Urinary bladder (tissue), 4 donors: ENCODE data around the gene CD5L. TPM values are rescaled to one million over a fixed set of nuclear protein-coding genes. Genes with fewer than 3 reads are reported as not detected.

Source experiments
- DNase-seq: peaks from one replicate; pipeline ENCODE4 v3.0.0-alpha.2; 2015; ENCODE audit errors: extremely low spot score
- H3K27ac ChIP-seq: one replicate; pipeline ENCODE4 v1.5.1; 2013; ENCODE audit warnings: low read depth, mild to moderate bottlenecking, moderate library complexity
- H3K36me3 ChIP-seq: one replicate; pipeline ENCODE4 v1.6.1; 2013; ENCODE audit warnings: mild to moderate bottlenecking, moderate library complexity; ENCODE audit not compliant: insufficient read depth
- H3K4me1 ChIP-seq: one replicate; pipeline ENCODE4 v1.6.1; 2013; ENCODE audit warnings: mild to moderate bottlenecking, moderate library complexity; ENCODE audit not compliant: insufficient read depth
- H3K4me3 ChIP-seq: one replicate; pipeline ENCODE4 v1.5.1; 2013; ENCODE audit warnings: low read depth, low read length
- WGBS: extraction: QIAGEN DNeasy Blood & Tissue Kit; methylation state at CpG from one replicate; pipeline ENCODE4 v1.1.7; 2013; 5-methylcytosine and 5-hydroxymethylcytosine counted together
- polyA plus RNA-seq: library from polyadenylated mRNA; stranded (reverse); fragments of 200-250 nt; gene quantifications from one replicate; pipeline ENCODE4 v1.2.3, GENCODE V29; 2013
- total RNA-seq: library from RNA; depleted of rRNA; stranded (reverse); fragments of >200 nt; gene quantifications from one replicate; pipeline ENCODE4 v1.2.3, GENCODE V29; 2014
- donor health status: healthy with polysubstance abuse.
- donor health status: healthy.

CD5L gene
- total RNA-seq (not detected), polyA plus RNA-seq (0.08 TPM)

DNA sequence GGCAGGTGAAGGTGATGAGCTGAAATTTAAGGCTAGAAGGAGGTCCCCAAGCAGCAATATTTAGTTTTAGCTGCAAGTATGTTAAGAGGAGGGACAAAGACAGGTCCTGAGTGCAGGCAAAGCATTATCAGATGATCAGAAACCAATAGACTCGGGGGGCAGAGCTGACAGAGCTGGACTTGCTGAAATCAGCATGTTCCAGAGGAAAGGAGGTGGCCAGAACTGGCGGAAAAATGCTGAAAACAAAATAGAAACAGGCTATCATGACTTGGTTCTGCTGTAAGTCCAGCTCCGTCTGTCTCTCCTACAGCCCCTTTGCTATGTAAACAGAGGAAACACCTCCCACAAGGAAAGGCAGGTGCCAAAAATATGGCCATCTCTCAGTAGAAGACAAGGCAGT, at the start of gene CD5L:
TSS of gene CD5L (minus strand) at position 101 of the 400 bp plus-strand sequence. CDS start 107 bp downstream, outside the sequence.
- WGBS = 46% methylated on average over 3 of the region's 3 CpGs
- Histone ChIP-seq H3K36me3 (no peaks in the 10 kb centered on the region), H3K27ac (no peak within 1 kb of the TSS), H3K4me3 (no peak within 1 kb of the TSS), H3K4me1 (no peaks in the 10 kb centered on the region)
- DNase-seq = no peak

DNA sequence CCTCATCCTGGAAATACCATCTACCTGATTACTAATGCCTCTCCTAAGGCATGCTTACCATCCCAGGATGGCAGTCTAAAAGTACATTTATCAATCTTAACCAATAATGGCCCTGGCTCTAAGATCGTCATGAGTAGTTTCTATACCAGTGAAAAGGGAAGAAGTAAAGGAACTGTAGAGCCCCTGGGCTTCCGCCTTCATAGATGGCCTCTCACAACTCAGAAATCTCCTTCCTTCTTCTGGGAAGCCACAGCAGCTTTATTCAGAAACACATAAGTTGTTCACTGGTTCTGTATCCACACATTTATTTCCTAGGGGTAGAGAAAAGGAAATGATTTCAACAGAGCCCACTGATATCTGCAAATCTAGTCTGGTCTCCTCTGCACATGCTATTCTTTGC, 41.0 kb upstream of the CD5L start:
- no peak overlapping the region for H3K27ac ChIP-seq
- WGBS = 73% methylated on average over 2 of the region's 2 CpGs
- H3K4me3 ChIP-seq = no peak overlapping the region
- no peaks in the 10 kb centered on the region for H3K36me3 ChIP-seq
- no peaks in the 10 kb centered on the region for H3K4me1 ChIP-seq
- DNase-seq = no peak

DNA sequence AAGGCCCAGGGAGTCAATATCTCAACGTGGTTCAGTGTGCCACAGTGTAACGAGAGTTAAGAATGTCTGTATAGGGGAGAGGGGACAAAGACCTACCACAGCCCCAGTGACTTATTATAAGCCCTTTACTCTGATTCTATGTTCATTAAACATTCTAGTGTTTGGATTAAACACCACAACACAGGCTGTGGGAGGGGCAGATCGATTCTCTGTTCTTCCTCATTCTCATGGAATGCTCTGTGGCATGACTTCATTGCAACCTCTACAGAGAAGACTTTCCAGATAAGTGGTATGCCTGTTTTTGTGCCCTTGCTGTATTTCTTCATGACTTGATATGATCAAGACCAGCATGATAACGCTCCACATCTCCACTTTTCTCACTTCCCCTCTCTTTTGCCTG, 39.0 kb upstream of the CD5L start:
- H3K4me1 ChIP-seq = no peaks in the 10 kb centered on the region
- H3K27ac ChIP-seq = no peak overlapping the region
- H3K4me3 ChIP-seq = no peak overlapping the region
- 54% methylated on average over 4 of the region's 4 CpGs for WGBS
- DNase-seq = no peak
- no peaks in the 10 kb centered on the region for H3K36me3 ChIP-seq

- H3K27ac ChIP-seq = no peak overlapping the region
- WGBS = 51% methylated on average over 4 of the region's 4 CpGs
- H3K36me3 ChIP-seq = no peaks in the 10 kb centered on the region
- no peaks in the 10 kb centered on the region for H3K4me1 ChIP-seq
- DNase-seq = no peak
- no peak overlapping the region for H3K4me3 ChIP-seq
Measured at GRCh38 chr1:157878059-157878458, 36.5 kb upstream of the CD5L start.

DNA sequence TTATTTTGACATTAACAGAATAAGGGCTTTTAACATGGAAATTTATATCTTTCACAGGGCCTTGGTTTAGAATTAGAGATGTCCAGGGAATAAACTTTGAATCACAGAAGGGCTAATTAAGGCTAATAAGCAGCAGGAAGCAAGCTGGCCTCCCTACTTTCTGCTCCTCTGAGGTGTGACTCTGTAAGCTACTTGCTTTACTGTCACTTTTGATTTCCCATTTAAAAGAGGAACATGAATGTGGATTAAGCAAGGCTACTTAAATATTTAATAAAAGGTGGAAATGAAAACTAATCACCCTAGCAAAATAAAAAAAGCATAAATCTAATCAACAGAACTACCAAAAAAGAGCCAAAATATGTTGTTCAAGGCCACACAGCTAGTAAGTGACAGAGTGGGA, 28.9 kb upstream of the CD5L start:
- H3K36me3 ChIP-seq = no peaks in the 10 kb centered on the region
- no peak for DNase-seq
- no peak overlapping the region for H3K27ac ChIP-seq
- no peak overlapping the region for H3K4me3 ChIP-seq
- H3K4me1 ChIP-seq = no peaks in the 10 kb centered on the region

- 74% methylated on average over 1 of the region's 1 CpG for WGBS
- Histone ChIP-seq H3K4me3 (no peak overlapping the region), H3K36me3 (no peaks in the 10 kb centered on the region), H3K4me1 (no peaks in the 10 kb centered on the region), H3K27ac (no peak overlapping the region)
- DNase-seq = no peak
Measured at GRCh38 chr1:157868654-157869053, 27.0 kb upstream of the CD5L start.

- no peak overlapping the region for H3K27ac ChIP-seq
- H3K4me1 ChIP-seq = no peaks in the 10 kb centered on the region
- no peaks in the 10 kb centered on the region for H3K36me3 ChIP-seq
- 78% methylated on average over 6 of the region's 6 CpGs for WGBS
- H3K4me3 ChIP-seq = no peak overlapping the region
- no peak for DNase-seq
Measured at GRCh38 chr1:157862114-157863070, 20.8 kb upstream of the CD5L start.

DNA sequence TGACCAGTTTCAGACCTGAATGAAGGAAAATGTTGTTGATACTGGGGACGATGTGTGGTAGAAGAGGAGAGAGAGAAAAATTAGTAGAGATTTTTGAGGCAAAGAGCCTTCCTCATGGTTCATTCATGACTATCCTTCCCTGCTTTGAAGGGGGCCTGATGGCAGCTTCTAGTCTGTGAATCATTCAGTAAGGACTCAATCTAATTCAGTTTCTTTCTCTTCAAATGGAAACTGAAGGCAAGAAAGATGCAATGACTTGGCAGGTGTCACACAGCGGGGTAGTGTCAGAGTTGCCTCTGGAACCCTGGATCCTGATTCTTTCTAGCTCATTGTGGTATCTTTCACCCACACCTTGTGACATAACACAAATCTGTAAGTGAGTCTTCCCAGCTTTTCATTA, 14.9 kb upstream of the CD5L start:
- Histone ChIP-seq H3K4me3 (no peak overlapping the region), H3K4me1 (no peaks in the 10 kb centered on the region), H3K36me3 (no peaks in the 10 kb centered on the region), H3K27ac (no peak overlapping the region)
- 81% methylated on average over 2 of the region's 2 CpGs for WGBS
- DNase-seq = no peak

- Histone ChIP-seq H3K4me3 (no peak overlapping the region), H3K27ac (no peak overlapping the region), H3K36me3 (no peaks in the 10 kb centered on the region), H3K4me1 (no peaks in the 10 kb centered on the region)
- 68% methylated on average over 3 of the region's 3 CpGs for WGBS
- DNase-seq = no peak
Measured at GRCh38 chr1:157852476-157852875, 10.9 kb upstream of the CD5L start.

GRCh38 chr1:157849229-157849875, 7.7 kb upstream of the CD5L start:
- no peak overlapping the region for H3K4me3 ChIP-seq

GRCh38 chr1:157844089-157844830, 2.7 kb upstream of the CD5L start:
- WGBS = 72% methylated on average over 4 of the region's 4 CpGs
- DNase-seq = no peak
- Histone ChIP-seq H3K4me3 (no peak overlapping the region), H3K4me1 (no peaks in the 10 kb centered on the region), H3K36me3 (no peaks in the 10 kb centered on the region), H3K27ac (no peak overlapping the region)

More at GRCh38 chr1:157849229-157849875, 7.7 kb upstream of the CD5L start:
- Histone ChIP-seq H3K4me1 (no peaks in the 10 kb centered on the region), H3K27ac (no peak overlapping the region), H3K36me3 (no peaks in the 10 kb centered on the region)
- DNase-seq = no peak
- WGBS = 89% methylated on average over 2 of the region's 2 CpGs

- WGBS = 82% methylated on average over 1 of the region's 1 CpG
Measured at GRCh38 chr1:157842939-157843338, 1.3 kb upstream of the CD5L start.

GRCh38 chr1:157838966-157839365, 2.6 kb downstream of the CD5L start:
- Histone ChIP-seq H3K4me3 (no peak overlapping the region), H3K27ac (no peak overlapping the region), H3K36me3 (no peaks in the 10 kb centered on the region), H3K4me1 (no peaks in the 10 kb centered on the region)
- no peak for DNase-seq

More at GRCh38 chr1:157842939-157843338, 1.3 kb upstream of the CD5L start:
- Histone ChIP-seq H3K4me3 (no peak overlapping the region), H3K27ac (no peak overlapping the region), H3K4me1 (no peaks in the 10 kb centered on the region), H3K36me3 (no peaks in the 10 kb centered on the region)
- no peak for DNase-seq
